WTC11 (cell line): ENCODE data around the gene HOXD12. TPM values are rescaled to one million over a fixed set of nuclear protein-coding genes. Genes with fewer than 3 reads are reported as not detected.

Source experiments
- ATAC-seq: fragments of 200-7000 bp; cut with Tn5 transposase; 2 replicates; pipeline ENCODE4 v1.10.0; 2021; ENCODE audit warnings: mild to moderate bottlenecking, moderate library complexity
- CTCF ChIA-PET: fragments of 300-600 bp; sonication (Branson Sonifier 250); formaldehyde crosslinking; loops from one replicate; lab custom pipeline; 2021; ENCODE audit warnings: antibody characterized with exemption; lab: Charles Lee
- POLR2A ChIA-PET: fragments of 350-600 bp; sonication (Branson Sonifier 250); formaldehyde crosslinking; loops from one replicate; lab custom pipeline; 2021; ENCODE audit warnings: antibody characterized with exemption; lab: Charles Lee
- DNase-seq: peaks from one replicate; pipeline ENCODE4 v3.0.0; 2021; ENCODE audit warnings: low spot score
- H3K27ac Mint-ChIP-seq: 2 replicates; pipeline ENCODE4 v1.8.0; 2021; ENCODE audit warnings: mixed read lengths
- H3K27me3 Mint-ChIP-seq: 2 replicates; pipeline ENCODE4 v1.8.0; 2021; ENCODE audit warnings: low read depth, mild to moderate bottlenecking, moderate library complexity, mixed read lengths
- H3K36me3 Mint-ChIP-seq: 2 replicates; pipeline ENCODE4 v1.8.0; 2021; ENCODE audit warnings: mixed read lengths
- H3K4me1 Mint-ChIP-seq: 2 replicates; pipeline ENCODE4 v1.8.0; 2022; ENCODE audit warnings: mixed read lengths
- H3K4me3 Mint-ChIP-seq: 2 replicates; pipeline ENCODE4 v1.8.0; 2021; ENCODE audit warnings: mild to moderate bottlenecking, moderate library complexity, mixed read lengths
- H3K9me3 Mint-ChIP-seq: 2 replicates; pipeline ENCODE4 v1.8.0; 2021; ENCODE audit warnings: mixed read lengths
- ESRRA ChIP-seq: sonication (generic); formaldehyde crosslinking; IDR thresholded peaks from 2 replicates; pipeline ENCODE4 v1.8.1; 2022; ENCODE audit warnings: mild to moderate bottlenecking, missing genetic modification reagents, borderline replicate concordance
- GABPB1 ChIP-seq: sonication (generic); formaldehyde crosslinking; IDR thresholded peaks from 2 replicates; pipeline ENCODE4 v1.8.1; 2023; ENCODE audit warnings: mild to moderate bottlenecking, missing genetic modification reagents
- GRHL2 ChIP-seq: fragments of 250-450 bp; sonication (Bioruptor Pico); IDR thresholded peaks from 2 replicates; pipeline ENCODE4 v1.8.0; 2022; ENCODE audit warnings: mild to moderate bottlenecking, moderate library complexity; ENCODE audit not compliant: insufficient replicate concordance, severe bottlenecking
- GTF2I ChIP-seq: fragments of 250-450 bp; sonication (Bioruptor Pico); conservative IDR thresholded peaks from 2 replicates; pipeline ENCODE4 v1.4.0; 2021; ENCODE audit warnings: mild to moderate bottlenecking
- JUN ChIP-seq: sonication (generic); formaldehyde crosslinking; IDR thresholded peaks from 2 replicates; pipeline ENCODE4 v1.8.0; 2023; ENCODE audit warnings: mild to moderate bottlenecking, missing genetic modification reagents
- NR1H2 ChIP-seq: sonication (generic); formaldehyde crosslinking; IDR thresholded peaks from 2 replicates; pipeline ENCODE4 v1.9.0; 2021; ENCODE audit warnings: mild to moderate bottlenecking, moderate library complexity, missing genetic modification reagents
- RORB ChIP-seq: fragments of 250-450 bp; sonication (Bioruptor Pico); IDR thresholded peaks from 2 replicates; pipeline ENCODE4 v1.9.0; 2021; ENCODE audit warnings: mild to moderate bottlenecking
- TP53 ChIP-seq: sonication (generic); formaldehyde crosslinking; IDR thresholded peaks from 2 replicates; pipeline ENCODE4 v1.8.1; 2023; ENCODE audit warnings: mild to moderate bottlenecking, missing genetic modification reagents
- ZNF219 ChIP-seq: sonication (generic); formaldehyde crosslinking; IDR thresholded peaks from 2 replicates; pipeline ENCODE4 v1.8.0; 2023; ENCODE audit warnings: missing genetic modification reagents, mild to moderate bottlenecking, borderline replicate concordance
- ZNF317 ChIP-seq: sonication (generic); formaldehyde crosslinking; IDR thresholded peaks from 2 replicates; pipeline ENCODE4 v1.8.1; 2023; ENCODE audit warnings: low read depth, mild to moderate bottlenecking, moderate library complexity, missing genetic modification reagents, borderline replicate concordance
- total RNA-seq: library from RNA; stranded (reverse); gene quantifications from 3 replicates; pipeline ENCODE4 v1.2.3, GENCODE V29; 2021
- TF ChIP-seq, protein P1 (sequence below): sonication (generic); formaldehyde crosslinking; IDR thresholded peaks from 2 replicates; pipeline ENCODE4 v1.8.0; 2022; ENCODE audit warnings: mild to moderate bottlenecking, missing genetic modification reagents
- TF ChIP-seq, protein P2 (sequence below): sonication (generic); formaldehyde crosslinking; IDR thresholded peaks from 2 replicates; pipeline ENCODE4 v1.8.1; 2023; ENCODE audit warnings: mild to moderate bottlenecking, missing genetic modification reagents, moderate library complexity
- TF ChIP-seq, protein P3 (sequence below): sonication (generic); formaldehyde crosslinking; IDR thresholded peaks from 2 replicates; pipeline ENCODE4 v1.8.0; 2023; ENCODE audit warnings: missing genetic modification reagents
- TF ChIP-seq, protein P4 (sequence below): sonication (generic); formaldehyde crosslinking; IDR thresholded peaks from 2 replicates; pipeline ENCODE4 v1.8.1; 2023; ENCODE audit warnings: mild to moderate bottlenecking, missing genetic modification reagents, borderline replicate concordance
- TF ChIP-seq, protein P5 (sequence below): sonication (generic); formaldehyde crosslinking; IDR thresholded peaks from 2 replicates; pipeline ENCODE4 v1.8.1; 2022; ENCODE audit warnings: low read depth, mild to moderate bottlenecking, moderate library complexity, missing genetic modification reagents, borderline replicate concordance
- TF ChIP-seq, protein P6 (sequence below): sonication (generic); formaldehyde crosslinking; IDR thresholded peaks from 2 replicates; pipeline ENCODE4 v1.8.0; 2023; ENCODE audit warnings: missing genetic modification reagents, mild to moderate bottlenecking, borderline replicate concordance
- TF ChIP-seq, protein P7 (sequence below): fragments of 250-450 bp; sonication (Bioruptor Pico); IDR thresholded peaks from 2 replicates; pipeline ENCODE4 v1.8.0; 2021; ENCODE audit warnings: mild to moderate bottlenecking
- TF ChIP-seq, protein P8 (sequence below): sonication (generic); formaldehyde crosslinking; IDR thresholded peaks from 2 replicates; pipeline ENCODE4 v1.8.1; 2023; ENCODE audit warnings: mild to moderate bottlenecking, missing genetic modification reagents, moderate library complexity
- TF ChIP-seq, protein P9 (sequence below): fragments of 250-450 bp; sonication (Bioruptor Pico); IDR thresholded peaks from 2 replicates; pipeline ENCODE4 v2.1.2; 2022; ENCODE audit warnings: mild to moderate bottlenecking, moderate library complexity
- TF ChIP-seq, protein P10 (sequence below): sonication (generic); formaldehyde crosslinking; IDR thresholded peaks from 2 replicates; pipeline ENCODE4 v1.8.0; 2022; ENCODE audit warnings: mild to moderate bottlenecking, missing genetic modification reagents

HOXD12 gene
- total RNA-seq, 1 experiment from 2014 or later, result 0.17 TPM

DNA sequence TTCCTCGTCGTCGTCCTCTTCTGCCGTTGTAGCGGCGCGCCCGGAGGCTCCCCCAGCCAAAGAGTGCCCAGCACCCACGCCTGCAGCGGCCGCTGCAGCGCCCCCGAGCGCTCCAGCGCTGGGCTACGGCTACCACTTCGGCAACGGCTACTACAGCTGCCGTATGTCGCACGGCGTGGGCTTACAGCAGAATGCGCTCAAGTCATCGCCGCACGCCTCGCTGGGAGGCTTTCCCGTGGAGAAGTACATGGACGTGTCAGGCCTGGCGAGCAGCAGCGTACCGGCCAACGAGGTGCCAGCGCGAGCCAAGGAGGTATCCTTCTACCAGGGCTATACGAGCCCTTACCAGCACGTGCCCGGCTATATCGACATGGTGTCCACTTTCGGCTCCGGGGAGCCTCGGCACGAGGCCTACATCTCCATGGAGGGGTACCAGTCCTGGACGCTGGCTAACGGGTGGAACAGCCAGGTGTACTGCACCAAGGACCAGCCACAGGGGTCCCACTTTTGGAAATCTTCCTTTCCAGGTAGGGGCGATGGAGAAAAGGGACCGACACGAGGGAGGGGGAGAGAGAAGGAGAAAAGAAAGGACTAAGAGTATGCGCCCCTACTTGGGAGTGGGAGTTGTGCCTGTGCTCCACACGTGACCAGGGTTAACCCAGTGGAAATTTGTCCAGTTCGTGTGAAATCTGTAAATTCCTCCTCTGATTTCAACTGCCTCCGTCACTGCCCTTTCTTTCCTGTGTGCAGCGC lies 6.3 kb upstream of the HOXD12 start:
- Mint-ChIP-seq H3K4me1 (peaks cover 58% of the 10 kb centered on the region), H3K27ac (no peak overlapping the region), H3K27me3 (peaks cover 96% of the 10 kb centered on the region), H3K4me3 (peak overlapping the region; percentile 59), H3K36me3 (peaks cover 9% of the 10 kb centered on the region), H3K9me3 (no peaks in the 10 kb centered on the region)
- CTCF ChIA-PET, result interaction anchor here (0.5 to 1.2 kb wide), 3 partner anchors 14 to 1033 kb away, joined by 3 to 10 read pairs (median 5); no protein-coding TSS in a partner anchor
- POLR2A ChIA-PET, result no interaction called here
- DNase-seq (no peak), ATAC-seq (peak; percentile 1)
- TF ChIP-seq, protein P1, sequence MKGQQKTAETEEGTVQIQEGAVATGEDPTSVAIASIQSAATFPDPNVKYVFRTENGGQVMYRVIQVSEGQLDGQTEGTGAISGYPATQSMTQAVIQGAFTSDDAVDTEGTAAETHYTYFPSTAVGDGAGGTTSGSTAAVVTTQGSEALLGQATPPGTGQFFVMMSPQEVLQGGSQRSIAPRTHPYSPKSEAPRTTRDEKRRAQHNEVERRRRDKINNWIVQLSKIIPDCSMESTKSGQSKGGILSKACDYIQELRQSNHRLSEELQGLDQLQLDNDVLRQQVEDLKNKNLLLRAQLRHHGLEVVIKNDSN (CRISPR knock-in tag), result 0 out of 2 replicates have a peak, but pooled peaks have one; percentile 54
- TF ChIP-seq, protein P2, sequence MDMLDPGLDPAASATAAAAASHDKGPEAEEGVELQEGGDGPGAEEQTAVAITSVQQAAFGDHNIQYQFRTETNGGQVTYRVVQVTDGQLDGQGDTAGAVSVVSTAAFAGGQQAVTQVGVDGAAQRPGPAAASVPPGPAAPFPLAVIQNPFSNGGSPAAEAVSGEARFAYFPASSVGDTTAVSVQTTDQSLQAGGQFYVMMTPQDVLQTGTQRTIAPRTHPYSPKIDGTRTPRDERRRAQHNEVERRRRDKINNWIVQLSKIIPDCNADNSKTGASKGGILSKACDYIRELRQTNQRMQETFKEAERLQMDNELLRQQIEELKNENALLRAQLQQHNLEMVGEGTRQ, result 0 out of 2 replicates have a peak, but pooled peaks have one; percentile 6
- TF ChIP-seq, protein P3, sequence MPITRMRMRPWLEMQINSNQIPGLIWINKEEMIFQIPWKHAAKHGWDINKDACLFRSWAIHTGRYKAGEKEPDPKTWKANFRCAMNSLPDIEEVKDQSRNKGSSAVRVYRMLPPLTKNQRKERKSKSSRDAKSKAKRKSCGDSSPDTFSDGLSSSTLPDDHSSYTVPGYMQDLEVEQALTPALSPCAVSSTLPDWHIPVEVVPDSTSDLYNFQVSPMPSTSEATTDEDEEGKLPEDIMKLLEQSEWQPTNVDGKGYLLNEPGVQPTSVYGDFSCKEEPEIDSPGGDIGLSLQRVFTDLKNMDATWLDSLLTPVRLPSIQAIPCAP (CRISPR knock-in tag), result no peak
- TF ChIP-seq, protein P4, sequence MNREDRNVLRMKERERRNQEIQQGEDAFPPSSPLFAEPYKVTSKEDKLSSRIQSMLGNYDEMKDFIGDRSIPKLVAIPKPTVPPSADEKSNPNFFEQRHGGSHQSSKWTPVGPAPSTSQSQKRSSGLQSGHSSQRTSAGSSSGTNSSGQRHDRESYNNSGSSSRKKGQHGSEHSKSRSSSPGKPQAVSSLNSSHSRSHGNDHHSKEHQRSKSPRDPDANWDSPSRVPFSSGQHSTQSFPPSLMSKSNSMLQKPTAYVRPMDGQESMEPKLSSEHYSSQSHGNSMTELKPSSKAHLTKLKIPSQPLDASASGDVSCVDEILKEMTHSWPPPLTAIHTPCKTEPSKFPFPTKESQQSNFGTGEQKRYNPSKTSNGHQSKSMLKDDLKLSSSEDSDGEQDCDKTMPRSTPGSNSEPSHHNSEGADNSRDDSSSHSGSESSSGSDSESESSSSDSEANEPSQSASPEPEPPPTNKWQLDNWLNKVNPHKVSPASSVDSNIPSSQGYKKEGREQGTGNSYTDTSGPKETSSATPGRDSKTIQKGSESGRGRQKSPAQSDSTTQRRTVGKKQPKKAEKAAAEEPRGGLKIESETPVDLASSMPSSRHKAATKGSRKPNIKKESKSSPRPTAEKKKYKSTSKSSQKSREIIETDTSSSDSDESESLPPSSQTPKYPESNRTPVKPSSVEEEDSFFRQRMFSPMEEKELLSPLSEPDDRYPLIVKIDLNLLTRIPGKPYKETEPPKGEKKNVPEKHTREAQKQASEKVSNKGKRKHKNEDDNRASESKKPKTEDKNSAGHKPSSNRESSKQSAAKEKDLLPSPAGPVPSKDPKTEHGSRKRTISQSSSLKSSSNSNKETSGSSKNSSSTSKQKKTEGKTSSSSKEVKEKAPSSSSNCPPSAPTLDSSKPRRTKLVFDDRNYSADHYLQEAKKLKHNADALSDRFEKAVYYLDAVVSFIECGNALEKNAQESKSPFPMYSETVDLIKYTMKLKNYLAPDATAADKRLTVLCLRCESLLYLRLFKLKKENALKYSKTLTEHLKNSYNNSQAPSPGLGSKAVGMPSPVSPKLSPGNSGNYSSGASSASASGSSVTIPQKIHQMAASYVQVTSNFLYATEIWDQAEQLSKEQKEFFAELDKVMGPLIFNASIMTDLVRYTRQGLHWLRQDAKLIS (CRISPR knock-in tag), result no peak
- no peak for TF ChIP-seq GTF2I (CRISPR knock-in tag)
- TF ChIP-seq, protein P5, sequence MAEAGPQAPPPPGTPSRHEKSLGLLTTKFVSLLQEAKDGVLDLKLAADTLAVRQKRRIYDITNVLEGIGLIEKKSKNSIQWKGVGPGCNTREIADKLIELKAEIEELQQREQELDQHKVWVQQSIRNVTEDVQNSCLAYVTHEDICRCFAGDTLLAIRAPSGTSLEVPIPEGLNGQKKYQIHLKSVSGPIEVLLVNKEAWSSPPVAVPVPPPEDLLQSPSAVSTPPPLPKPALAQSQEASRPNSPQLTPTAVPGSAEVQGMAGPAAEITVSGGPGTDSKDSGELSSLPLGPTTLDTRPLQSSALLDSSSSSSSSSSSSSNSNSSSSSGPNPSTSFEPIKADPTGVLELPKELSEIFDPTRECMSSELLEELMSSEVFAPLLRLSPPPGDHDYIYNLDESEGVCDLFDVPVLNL, result no peak
- no peak for TF ChIP-seq ZNF219 (CRISPR knock-in tag)
- 0 out of 2 replicates have a peak, but pooled peaks have one; percentile 43 for TF ChIP-seq TP53 (CRISPR knock-in tag)
- TF ChIP-seq, protein P6, sequence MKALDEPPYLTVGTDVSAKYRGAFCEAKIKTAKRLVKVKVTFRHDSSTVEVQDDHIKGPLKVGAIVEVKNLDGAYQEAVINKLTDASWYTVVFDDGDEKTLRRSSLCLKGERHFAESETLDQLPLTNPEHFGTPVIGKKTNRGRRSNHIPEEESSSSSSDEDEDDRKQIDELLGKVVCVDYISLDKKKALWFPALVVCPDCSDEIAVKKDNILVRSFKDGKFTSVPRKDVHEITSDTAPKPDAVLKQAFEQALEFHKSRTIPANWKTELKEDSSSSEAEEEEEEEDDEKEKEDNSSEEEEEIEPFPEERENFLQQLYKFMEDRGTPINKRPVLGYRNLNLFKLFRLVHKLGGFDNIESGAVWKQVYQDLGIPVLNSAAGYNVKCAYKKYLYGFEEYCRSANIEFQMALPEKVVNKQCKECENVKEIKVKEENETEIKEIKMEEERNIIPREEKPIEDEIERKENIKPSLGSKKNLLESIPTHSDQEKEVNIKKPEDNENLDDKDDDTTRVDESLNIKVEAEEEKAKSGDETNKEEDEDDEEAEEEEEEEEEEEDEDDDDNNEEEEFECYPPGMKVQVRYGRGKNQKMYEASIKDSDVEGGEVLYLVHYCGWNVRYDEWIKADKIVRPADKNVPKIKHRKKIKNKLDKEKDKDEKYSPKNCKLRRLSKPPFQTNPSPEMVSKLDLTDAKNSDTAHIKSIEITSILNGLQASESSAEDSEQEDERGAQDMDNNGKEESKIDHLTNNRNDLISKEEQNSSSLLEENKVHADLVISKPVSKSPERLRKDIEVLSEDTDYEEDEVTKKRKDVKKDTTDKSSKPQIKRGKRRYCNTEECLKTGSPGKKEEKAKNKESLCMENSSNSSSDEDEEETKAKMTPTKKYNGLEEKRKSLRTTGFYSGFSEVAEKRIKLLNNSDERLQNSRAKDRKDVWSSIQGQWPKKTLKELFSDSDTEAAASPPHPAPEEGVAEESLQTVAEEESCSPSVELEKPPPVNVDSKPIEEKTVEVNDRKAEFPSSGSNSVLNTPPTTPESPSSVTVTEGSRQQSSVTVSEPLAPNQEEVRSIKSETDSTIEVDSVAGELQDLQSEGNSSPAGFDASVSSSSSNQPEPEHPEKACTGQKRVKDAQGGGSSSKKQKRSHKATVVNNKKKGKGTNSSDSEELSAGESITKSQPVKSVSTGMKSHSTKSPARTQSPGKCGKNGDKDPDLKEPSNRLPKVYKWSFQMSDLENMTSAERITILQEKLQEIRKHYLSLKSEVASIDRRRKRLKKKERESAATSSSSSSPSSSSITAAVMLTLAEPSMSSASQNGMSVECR (CRISPR knock-in tag), result peak; percentile 46; the same call in 1 of the 2 replicates
- no peak for TF ChIP-seq RORB (CRISPR knock-in tag)
- TF ChIP-seq JUN (CRISPR knock-in tag), result no peak
- TF ChIP-seq, protein P7, sequence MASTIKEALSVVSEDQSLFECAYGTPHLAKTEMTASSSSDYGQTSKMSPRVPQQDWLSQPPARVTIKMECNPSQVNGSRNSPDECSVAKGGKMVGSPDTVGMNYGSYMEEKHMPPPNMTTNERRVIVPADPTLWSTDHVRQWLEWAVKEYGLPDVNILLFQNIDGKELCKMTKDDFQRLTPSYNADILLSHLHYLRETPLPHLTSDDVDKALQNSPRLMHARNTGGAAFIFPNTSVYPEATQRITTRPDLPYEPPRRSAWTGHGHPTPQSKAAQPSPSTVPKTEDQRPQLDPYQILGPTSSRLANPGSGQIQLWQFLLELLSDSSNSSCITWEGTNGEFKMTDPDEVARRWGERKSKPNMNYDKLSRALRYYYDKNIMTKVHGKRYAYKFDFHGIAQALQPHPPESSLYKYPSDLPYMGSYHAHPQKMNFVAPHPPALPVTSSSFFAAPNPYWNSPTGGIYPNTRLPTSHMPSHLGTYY (CRISPR knock-in tag), result no peak
- TF ChIP-seq ZNF317, result no peak
- TF ChIP-seq GRHL2 (CRISPR knock-in tag), result no peak
- TF ChIP-seq NR1H2 (CRISPR knock-in tag), result no peak
- TF ChIP-seq, protein P8, sequence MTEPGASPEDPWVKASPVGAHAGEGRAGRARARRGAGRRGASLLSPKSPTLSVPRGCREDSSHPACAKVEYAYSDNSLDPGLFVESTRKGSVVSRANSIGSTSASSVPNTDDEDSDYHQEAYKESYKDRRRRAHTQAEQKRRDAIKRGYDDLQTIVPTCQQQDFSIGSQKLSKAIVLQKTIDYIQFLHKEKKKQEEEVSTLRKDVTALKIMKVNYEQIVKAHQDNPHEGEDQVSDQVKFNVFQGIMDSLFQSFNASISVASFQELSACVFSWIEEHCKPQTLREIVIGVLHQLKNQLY (CRISPR knock-in tag), result no peak
- no peak for TF ChIP-seq ESRRA (CRISPR knock-in tag)
- TF ChIP-seq, protein P9, sequence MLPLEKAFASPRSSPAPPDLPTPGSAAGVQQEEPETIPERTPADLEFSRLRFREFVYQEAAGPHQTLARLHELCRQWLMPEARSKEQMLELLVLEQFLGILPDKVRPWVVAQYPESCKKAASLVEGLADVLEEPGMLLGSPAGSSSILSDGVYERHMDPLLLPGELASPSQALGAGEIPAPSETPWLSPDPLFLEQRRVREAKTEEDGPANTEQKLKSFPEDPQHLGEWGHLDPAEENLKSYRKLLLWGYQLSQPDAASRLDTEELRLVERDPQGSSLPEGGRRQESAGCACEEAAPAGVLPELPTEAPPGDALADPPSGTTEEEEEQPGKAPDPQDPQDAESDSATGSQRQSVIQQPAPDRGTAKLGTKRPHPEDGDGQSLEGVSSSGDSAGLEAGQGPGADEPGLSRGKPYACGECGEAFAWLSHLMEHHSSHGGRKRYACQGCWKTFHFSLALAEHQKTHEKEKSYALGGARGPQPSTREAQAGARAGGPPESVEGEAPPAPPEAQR (CRISPR knock-in tag), result no peak
- TF ChIP-seq, protein P10, sequence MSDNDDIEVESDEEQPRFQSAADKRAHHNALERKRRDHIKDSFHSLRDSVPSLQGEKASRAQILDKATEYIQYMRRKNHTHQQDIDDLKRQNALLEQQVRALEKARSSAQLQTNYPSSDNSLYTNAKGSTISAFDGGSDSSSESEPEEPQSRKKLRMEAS (CRISPR knock-in tag), result peak; percentile 82
- no peak for TF ChIP-seq GABPB1
